Chondrocyte (in vitro differentiated cells): ENCODE data around the gene CD274. TPM values are rescaled to one million over a fixed set of nuclear protein-coding genes. Genes with fewer than 3 reads are reported as not detected.
"Not testable (repeated sequence)": the region's sequence is repeated elsewhere in the genome, so short reads cannot be mapped to it uniquely, and the experiment has no call there.

Experiments used
- DNase-seq: peaks from one replicate; pipeline ENCODE4 v3.0.0; 2021; ENCODE audit warnings: mixed read lengths, low spot score
- H3K27ac Mint-ChIP-seq: one replicate; pipeline ENCODE4 v1.8.0; 2021; ENCODE audit warnings: mild to moderate bottlenecking, moderate library complexity, mixed read lengths; ENCODE audit not compliant: unreplicated experiment
- H3K27me3 Mint-ChIP-seq: 2 replicates; pipeline ENCODE4 v1.8.0; 2021; ENCODE audit warnings: low read depth, mixed read lengths
- H3K36me3 Mint-ChIP-seq: 2 replicates; pipeline ENCODE4 v1.8.0; 2021; ENCODE audit warnings: low read depth, mixed read lengths
- H3K4me1 Mint-ChIP-seq: 2 replicates; pipeline ENCODE4 v1.8.0; 2021; ENCODE audit warnings: low read depth, mild to moderate bottlenecking, mixed read lengths
- H3K4me3 Mint-ChIP-seq: one replicate; pipeline ENCODE4 v1.8.0; 2021; ENCODE audit warnings: mild to moderate bottlenecking, moderate library complexity, mixed read lengths; ENCODE audit not compliant: unreplicated experiment
- H3K9me3 Mint-ChIP-seq: 2 replicates; pipeline ENCODE4 v1.8.0; 2021; ENCODE audit warnings: low read depth, mixed read lengths
- CTCF ChIP-seq: fragments of 200-600 bp; sonication (generic); IDR thresholded peaks from 2 replicates; pipeline ENCODE4 v1.5.0; 2021; ENCODE audit warnings: antibody characterized with exemption, mild to moderate bottlenecking, moderate library complexity
- total RNA-seq: library from RNA; stranded (reverse); gene quantifications from 3 replicates; pipeline ENCODE4 v1.2.1, GENCODE V29; 2021

The CD274 gene
- total RNA-seq, 1 donor from 2014 or later: 0.12 TPM

GRCh38 chr9:5459289-5459829 is 9.0 kb downstream of the CD274 start:
- H3K27me3 Mint-ChIP-seq: no peaks in the 10 kb centered on the region
- no peaks in the 10 kb centered on the region for H3K9me3 Mint-ChIP-seq
- no peak overlapping the region for H3K4me3 Mint-ChIP-seq
- DNase-seq: no peak
- H3K27ac Mint-ChIP-seq: no peak overlapping the region
- no peak for TF ChIP-seq CTCF
- no peaks in the 10 kb centered on the region for H3K36me3 Mint-ChIP-seq
- H3K4me1 Mint-ChIP-seq: peaks cover 3% of the 10 kb centered on the region

- TF ChIP-seq CTCF: no peak
- no peak overlapping the region for H3K27ac Mint-ChIP-seq
- no peak overlapping the region for H3K4me3 Mint-ChIP-seq
- no peaks in the 10 kb centered on the region for H3K36me3 Mint-ChIP-seq
- peaks cover 1% of the 10 kb centered on the region for H3K4me1 Mint-ChIP-seq
- no peak for DNase-seq
- H3K9me3 Mint-ChIP-seq: no peaks in the 10 kb centered on the region
- no peaks in the 10 kb centered on the region for H3K27me3 Mint-ChIP-seq
Observed at GRCh38 chr9:5460157-5460556, 9.8 kb downstream of the CD274 start.

GRCh38 chr9:5464831-5465330 is 14.5 kb downstream of the CD274 start:
- H3K9me3 Mint-ChIP-seq, H3K27me3 Mint-ChIP-seq, H3K4me1 Mint-ChIP-seq, H3K27ac Mint-ChIP-seq, H3K4me3 Mint-ChIP-seq, DNase-seq, H3K36me3 Mint-ChIP-seq: not testable (repeated sequence)

- Mint-ChIP-seq H3K36me3 (no peaks in the 10 kb centered on the region), H3K27me3 (no peaks in the 10 kb centered on the region), H3K4me3 (no peak overlapping the region), H3K27ac (no peak overlapping the region), H3K4me1 (no peaks in the 10 kb centered on the region), H3K9me3 (no peaks in the 10 kb centered on the region)
- DNase-seq: no peak
- TF ChIP-seq CTCF: no peak
Observed at GRCh38 chr9:5466005-5466404, 15.7 kb downstream of the CD274 start.

- Mint-ChIP-seq H3K27ac (no peak overlapping the region), H3K27me3 (no peaks in the 10 kb centered on the region), H3K4me1 (no peaks in the 10 kb centered on the region), H3K4me3 (no peak overlapping the region), H3K36me3 (no peaks in the 10 kb centered on the region), H3K9me3 (no peaks in the 10 kb centered on the region)
- no peak for DNase-seq
- TF ChIP-seq CTCF: no peak
Observed at GRCh38 chr9:5466766-5467165, 16.4 kb downstream of the CD274 start.

GRCh38 chr9:5468850-5469249 is 18.5 kb downstream of the CD274 start:
- Mint-ChIP-seq H3K9me3 (no peaks in the 10 kb centered on the region), H3K36me3 (no peaks in the 10 kb centered on the region), H3K4me3 (no peak overlapping the region), H3K27me3 (no peaks in the 10 kb centered on the region), H3K27ac (no peak overlapping the region), H3K4me1 (no peaks in the 10 kb centered on the region)
- no peak for DNase-seq
- TF ChIP-seq CTCF: no peak
